ENCODE data around the gene EXOC4. TPM values are rescaled to one million over a fixed set of nuclear protein-coding genes. Genes with fewer than 3 reads are reported as not detected.

Gene EXOC4
- polyA plus RNA-seq, 1 experiment: 45.9 TPM

DNA sequence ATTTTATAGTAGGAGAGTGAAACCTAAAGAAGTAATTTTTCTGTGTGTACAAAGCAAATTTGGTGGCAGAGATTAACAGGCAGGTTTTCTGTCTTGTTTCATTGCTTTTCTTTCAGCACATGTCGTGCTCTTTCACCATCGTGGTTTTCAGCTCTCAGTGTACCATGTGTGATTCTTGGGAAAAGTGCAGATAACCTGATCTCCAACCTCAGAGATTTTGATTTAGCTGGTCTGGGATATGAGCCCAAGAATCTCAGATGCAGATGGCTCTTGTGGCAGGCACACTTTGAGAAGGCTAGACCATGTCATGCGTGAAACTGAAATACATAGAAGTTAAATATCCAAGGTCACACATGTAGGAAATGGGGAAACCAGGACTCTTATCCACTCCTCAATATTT lies 317.4 kb downstream of the EXOC4 start:
- H3K36me3 ChIP-seq (ENCODE audit: control insufficient read depth, insufficient read depth, low read length): no peaks in the 10 kb centered on the region
- ChIA-PET POLR2A (no interaction called here), CTCF (no interaction called here)
- TF ChIP-seq, protein P1, sequence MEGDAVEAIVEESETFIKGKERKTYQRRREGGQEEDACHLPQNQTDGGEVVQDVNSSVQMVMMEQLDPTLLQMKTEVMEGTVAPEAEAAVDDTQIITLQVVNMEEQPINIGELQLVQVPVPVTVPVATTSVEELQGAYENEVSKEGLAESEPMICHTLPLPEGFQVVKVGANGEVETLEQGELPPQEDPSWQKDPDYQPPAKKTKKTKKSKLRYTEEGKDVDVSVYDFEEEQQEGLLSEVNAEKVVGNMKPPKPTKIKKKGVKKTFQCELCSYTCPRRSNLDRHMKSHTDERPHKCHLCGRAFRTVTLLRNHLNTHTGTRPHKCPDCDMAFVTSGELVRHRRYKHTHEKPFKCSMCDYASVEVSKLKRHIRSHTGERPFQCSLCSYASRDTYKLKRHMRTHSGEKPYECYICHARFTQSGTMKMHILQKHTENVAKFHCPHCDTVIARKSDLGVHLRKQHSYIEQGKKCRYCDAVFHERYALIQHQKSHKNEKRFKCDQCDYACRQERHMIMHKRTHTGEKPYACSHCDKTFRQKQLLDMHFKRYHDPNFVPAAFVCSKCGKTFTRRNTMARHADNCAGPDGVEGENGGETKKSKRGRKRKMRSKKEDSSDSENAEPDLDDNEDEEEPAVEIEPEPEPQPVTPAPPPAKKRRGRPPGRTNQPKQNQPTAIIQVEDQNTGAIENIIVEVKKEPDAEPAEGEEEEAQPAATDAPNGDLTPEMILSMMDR (IDR thresholded peaks at IDR 0.05; ENCODE audit: insufficient read depth, low read depth, low read length): no peak
- DNase-seq (ENCODE audit: low read depth): no peak
- no peak overlapping the region for H3K4me3 ChIP-seq (ENCODE audit: low read depth, low read length)
- no peaks in the 10 kb centered on the region for H3K27me3 ChIP-seq (ENCODE audit: control insufficient read depth, insufficient read depth, low read length)

DNA sequence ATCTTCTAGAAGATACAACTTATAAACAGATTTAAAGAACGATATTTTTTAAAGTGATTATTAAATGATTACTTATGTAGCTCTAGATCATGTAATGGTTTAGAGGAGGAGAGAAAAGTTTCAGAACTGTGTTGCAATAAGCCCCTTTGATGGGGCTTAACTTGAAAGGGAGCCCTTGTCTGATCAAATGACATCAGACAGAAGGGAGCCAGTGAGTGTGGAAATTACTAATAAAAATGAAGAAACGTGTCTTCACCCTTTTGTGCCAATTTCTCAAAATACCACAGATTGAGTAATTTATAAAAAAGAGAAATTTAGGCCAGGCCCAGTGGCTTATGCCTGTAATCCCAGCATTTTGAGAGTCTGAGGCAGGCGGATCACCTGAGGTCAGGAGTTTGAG lies 318.2 kb downstream of the EXOC4 start:
- Histone ChIP-seq H3K4me3 (ENCODE audit: low read depth, low read length) (no peak overlapping the region), H3K36me3 (ENCODE audit: control insufficient read depth, insufficient read depth, low read length) (no peaks in the 10 kb centered on the region), H3K27me3 (ENCODE audit: control insufficient read depth, insufficient read depth, low read length) (no peaks in the 10 kb centered on the region)
- TF ChIP-seq, protein P1 (IDR thresholded peaks at IDR 0.05; ENCODE audit: insufficient read depth, low read depth, low read length): no peak
- POLR2A ChIA-PET: no interaction called here
- CTCF ChIA-PET: no interaction called here
- DNase-seq (ENCODE audit: low read depth): no peak

DNA sequence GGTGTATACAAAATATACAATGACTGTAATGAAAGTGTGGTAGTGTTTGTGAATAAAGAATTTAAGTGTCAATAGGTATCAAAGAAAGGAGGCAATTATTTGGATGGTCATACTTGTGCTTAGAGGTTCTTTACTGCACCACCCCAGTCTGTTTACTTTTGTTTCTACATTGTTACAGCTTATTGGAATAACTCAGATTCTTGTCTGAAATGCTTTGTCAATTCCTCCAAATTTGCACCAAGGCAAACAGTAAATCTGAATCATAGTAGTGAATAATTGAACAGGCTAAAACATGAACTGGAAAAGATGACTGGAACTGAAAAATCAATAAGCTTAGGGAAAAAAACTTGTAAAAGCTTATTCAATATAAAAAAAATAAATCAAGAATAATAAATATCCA lies 319.2 kb downstream of the EXOC4 start:
- no peak for DNase-seq (ENCODE audit: low read depth)
- H3K4me3 ChIP-seq (ENCODE audit: low read depth, low read length): no peak overlapping the region
- ChIA-PET POLR2A (no interaction called here), CTCF (interaction anchor here (0.6 to 1.4 kb wide), 2 partner anchors 9 to 16 kb away, joined by 3 to 4 read pairs; no protein-coding TSS in a partner anchor)
- TF ChIP-seq, protein P1 (IDR thresholded peaks at IDR 0.05; ENCODE audit: insufficient read depth, low read depth, low read length): no peak
- H3K27me3 ChIP-seq (ENCODE audit: control insufficient read depth, insufficient read depth, low read length): no peaks in the 10 kb centered on the region
- no peaks in the 10 kb centered on the region for H3K36me3 ChIP-seq (ENCODE audit: control insufficient read depth, insufficient read depth, low read length)

DNA sequence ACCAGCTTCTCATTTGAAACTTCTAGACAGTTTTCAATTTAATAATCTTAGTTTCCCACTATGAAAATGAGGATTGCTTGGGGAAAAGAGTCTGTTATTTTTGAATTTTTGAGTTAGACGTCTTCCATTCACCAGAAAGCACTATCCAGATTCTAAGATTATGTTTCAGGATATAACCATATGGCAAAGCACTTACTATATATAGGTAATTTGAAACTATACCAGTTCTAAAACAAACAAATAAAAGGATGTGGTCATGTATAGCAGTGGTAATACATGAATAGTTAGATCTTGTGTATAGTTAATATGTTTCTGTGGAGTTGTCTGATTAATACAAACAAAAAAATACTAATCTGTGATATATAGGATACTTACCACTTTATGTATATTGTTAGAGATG lies 320.0 kb downstream of the EXOC4 start:
- TF ChIP-seq, protein P1 (IDR thresholded peaks at IDR 0.05; ENCODE audit: insufficient read depth, low read depth, low read length): no peak
- H3K36me3 ChIP-seq (ENCODE audit: control insufficient read depth, insufficient read depth, low read length): no peaks in the 10 kb centered on the region
- H3K4me3 ChIP-seq (ENCODE audit: low read depth, low read length): no peak overlapping the region
- ChIA-PET POLR2A (no interaction called here), CTCF (interaction anchor here (1.2 to 1.4 kb wide), 2 partner anchors 9 to 10 kb away, joined by 3 to 4 read pairs; no protein-coding TSS in a partner anchor)
- no peaks in the 10 kb centered on the region for H3K27me3 ChIP-seq (ENCODE audit: control insufficient read depth, insufficient read depth, low read length)
- DNase-seq (ENCODE audit: low read depth): no peak

DNA sequence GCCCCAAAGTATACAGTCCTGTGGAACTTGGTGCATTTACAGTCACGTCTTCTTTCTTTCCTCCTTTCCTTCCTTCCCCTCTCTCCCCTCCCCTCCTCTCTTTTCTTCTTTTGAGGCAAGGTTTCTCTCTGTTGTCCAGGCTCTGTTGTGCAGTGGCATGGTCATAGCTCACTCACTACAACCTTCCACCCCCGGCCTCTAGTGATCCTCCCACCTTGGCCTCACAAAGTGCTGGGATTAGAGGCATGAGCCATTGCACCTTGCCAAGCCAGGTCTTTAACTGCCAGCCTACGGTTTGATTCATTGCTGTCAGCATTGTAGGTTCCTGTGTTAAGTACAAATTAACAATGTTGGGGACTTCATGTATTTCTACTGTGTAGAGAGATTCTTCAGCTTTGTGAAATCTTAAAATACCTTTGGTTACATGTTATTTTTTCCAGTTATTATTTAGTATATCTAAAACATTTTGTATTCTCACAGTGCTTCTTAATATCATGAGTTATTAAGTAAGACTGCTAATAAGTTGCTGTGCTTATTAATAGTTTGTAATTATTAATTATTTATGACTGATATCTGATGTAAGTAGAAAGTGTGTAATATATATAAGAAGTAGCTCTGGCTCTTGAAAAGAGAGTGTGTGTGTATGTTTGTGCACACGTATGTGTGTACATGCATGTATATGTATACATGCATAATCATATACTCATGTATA lies 320.8 kb downstream of the EXOC4 start:
- Histone ChIP-seq H3K27me3 (ENCODE audit: control insufficient read depth, insufficient read depth, low read length) (no peaks in the 10 kb centered on the region), H3K4me3 (ENCODE audit: low read depth, low read length) (no peak overlapping the region), H3K36me3 (ENCODE audit: control insufficient read depth, insufficient read depth, low read length) (no peaks in the 10 kb centered on the region)
- ChIA-PET CTCF (interaction anchor here (0.7 to 1.9 kb wide), 3 partner anchors 9 to 110 kb away, joined by 3 to 7 read pairs (median 3); no protein-coding TSS in a partner anchor), POLR2A (no interaction called here)
- no peak for DNase-seq (ENCODE audit: low read depth)
- TF ChIP-seq, protein P1 (IDR thresholded peaks at IDR 0.05; ENCODE audit: insufficient read depth, low read depth, low read length): no peak
